Prostate gland (tissue), 2 donors: ENCODE measurements around the gene OR2K2. TPM values are rescaled to one million over a fixed set of nuclear protein-coding genes. Genes with fewer than 3 reads are reported as not detected.

ENCODE experiments used
- DNase-seq: peaks from one replicate; pipeline ENCODE4 v3.0.0-alpha.2; 2019; ENCODE audit warnings: low spot score
- H3K27ac ChIP-seq, 2 donors: fragments of 200-600 bp; sonication (generic); 2 replicates each; pipeline ENCODE4 v1.5.1; 2017 to 2019
- H3K27me3 ChIP-seq: fragments of 200-600 bp; sonication (generic); replicated peaks from 2 replicates; pipeline ENCODE4 v1.5.1; 2019; ENCODE audit not compliant: insufficient read depth
- H3K36me3 ChIP-seq, 2 donors: fragments of 200-600 bp; sonication (generic); 1 replicate in 1 of 2; 2 replicates in 1 of 2; pipeline versions ENCODE4 v1.5.1 to v1.8.1; 2017 to 2019
- H3K4me1 ChIP-seq: fragments of 200-600 bp; sonication (generic); replicated peaks from 2 replicates; pipeline ENCODE4 v1.5.1; 2019
- H3K4me3 ChIP-seq, 2 donors: fragments of 200-600 bp; sonication (generic); 2 replicates each; pipeline ENCODE4 v1.5.1; 2017 to 2019
- H3K9me3 ChIP-seq: fragments of 200-600 bp; sonication (generic); 2 replicates; pipeline ENCODE4 v1.5.1; 2017
- POLR2A ChIP-seq: fragments of 450-650 bp; IDR thresholded peaks from one replicate; pipeline ENCODE4 v1.6.1; 2016; ENCODE audit warnings: antibody characterized with exemption, mild to moderate bottlenecking
- POLR2AphosphoS5 ChIP-seq: sonication (generic); formaldehyde crosslinking; IDR thresholded peaks from one replicate; pipeline ENCODE4 v1.6.1; 2017; ENCODE audit warnings: antibody characterized with exemption
- WGBS: methylation state at CpG from one replicate; pipeline ENCODE4 v1.1.5; 2018; 5-methylcytosine and 5-hydroxymethylcytosine counted together
- intact Hi-C: fragments of 100-400 bp; cut with DNase I; formaldehyde crosslinking; loops from one replicate; pipeline ENCODE4 v1.14.2; 2022
- total RNA-seq, 2 donors: library from RNA; depleted of rRNA; stranded (reverse); fragments of >200 nt; gene quantifications; one replicate each; pipeline ENCODE4 v1.1.0, GENCODE V29; 2016
- TF ChIP-seq, protein P1 (sequence below), 4 experiments: fragments of 200-600 bp in 2 of 4; fragments of 450-650 bp in 2 of 4; sonication (generic) in 2 of 4; IDR thresholded peaks; 1 replicate in 3 of 4; 2 replicates in 1 of 4; pipeline ENCODE4 v1.5.1; 2016 to 2019; ENCODE audit warnings: antibody characterized with exemption in 4 of 4, mild to moderate bottlenecking in 2 of 4, moderate library complexity in 2 of 4

The OR2K2 gene
- total RNA-seq, 2 donors from 2014 or later = not detected

DNA sequence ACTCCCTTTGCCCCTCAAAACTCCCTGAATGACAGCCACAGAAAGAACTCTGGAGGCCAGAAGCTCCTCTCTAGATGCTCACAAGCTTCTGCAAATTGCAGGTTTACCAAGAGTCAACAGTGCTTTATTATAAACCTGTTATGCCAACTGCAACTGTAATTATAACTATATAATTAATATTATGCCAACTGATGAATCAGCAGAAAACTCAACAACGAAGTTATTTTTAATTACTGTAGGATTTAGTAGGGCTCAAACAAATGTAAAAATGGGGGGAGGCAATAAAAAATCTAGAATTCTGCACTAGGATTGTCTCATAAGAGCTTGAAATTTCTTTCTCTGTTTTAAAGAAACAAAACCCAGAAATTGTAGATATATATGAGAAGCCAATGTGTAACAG lies 37.0 kb upstream of the OR2K2 start:
- H3K4me3 ChIP-seq = no peak overlapping the region
- no peak for TF ChIP-seq POLR2A
- TF ChIP-seq, protein P1, sequence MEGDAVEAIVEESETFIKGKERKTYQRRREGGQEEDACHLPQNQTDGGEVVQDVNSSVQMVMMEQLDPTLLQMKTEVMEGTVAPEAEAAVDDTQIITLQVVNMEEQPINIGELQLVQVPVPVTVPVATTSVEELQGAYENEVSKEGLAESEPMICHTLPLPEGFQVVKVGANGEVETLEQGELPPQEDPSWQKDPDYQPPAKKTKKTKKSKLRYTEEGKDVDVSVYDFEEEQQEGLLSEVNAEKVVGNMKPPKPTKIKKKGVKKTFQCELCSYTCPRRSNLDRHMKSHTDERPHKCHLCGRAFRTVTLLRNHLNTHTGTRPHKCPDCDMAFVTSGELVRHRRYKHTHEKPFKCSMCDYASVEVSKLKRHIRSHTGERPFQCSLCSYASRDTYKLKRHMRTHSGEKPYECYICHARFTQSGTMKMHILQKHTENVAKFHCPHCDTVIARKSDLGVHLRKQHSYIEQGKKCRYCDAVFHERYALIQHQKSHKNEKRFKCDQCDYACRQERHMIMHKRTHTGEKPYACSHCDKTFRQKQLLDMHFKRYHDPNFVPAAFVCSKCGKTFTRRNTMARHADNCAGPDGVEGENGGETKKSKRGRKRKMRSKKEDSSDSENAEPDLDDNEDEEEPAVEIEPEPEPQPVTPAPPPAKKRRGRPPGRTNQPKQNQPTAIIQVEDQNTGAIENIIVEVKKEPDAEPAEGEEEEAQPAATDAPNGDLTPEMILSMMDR (IDR thresholded peaks at IDR 0.05) = no peak
- TF ChIP-seq POLR2AphosphoS5 = no peak
- intact Hi-C loops = no loop called here
- H3K4me1 ChIP-seq = no peaks in the 10 kb centered on the region
- no peak overlapping the region for H3K27ac ChIP-seq
- no peak for DNase-seq
- H3K27me3 ChIP-seq = no peaks in the 10 kb centered on the region
- no peaks in the 10 kb centered on the region for H3K9me3 ChIP-seq
- 74% methylated on average over 1 of the region's 1 CpG for WGBS
- H3K36me3 ChIP-seq = peaks cover 8 to 24% of the 10 kb centered on the region in 2 donors

DNA sequence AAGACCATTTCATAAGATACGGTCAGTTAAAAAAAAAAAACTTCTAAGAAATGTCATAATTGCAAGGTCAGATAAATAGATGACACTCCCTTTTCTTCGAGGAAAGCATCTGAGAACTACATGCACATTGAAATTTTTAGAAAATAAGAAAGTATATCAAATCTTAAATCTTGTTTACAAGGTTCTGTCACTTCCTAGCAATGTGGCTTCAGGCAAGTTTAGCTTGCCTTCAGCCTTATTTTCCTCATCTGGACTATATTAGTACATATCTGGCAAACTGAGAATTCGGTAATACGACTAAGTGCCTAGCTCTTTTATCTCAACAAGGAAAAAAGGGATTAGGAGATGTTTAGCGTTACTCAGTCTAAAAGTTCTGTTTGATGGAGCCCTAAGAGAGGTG lies 32.5 kb upstream of the OR2K2 start:
- H3K27ac ChIP-seq = no peak overlapping the region
- 75% methylated on average over 5 of the region's 5 CpGs for WGBS
- no peak overlapping the region for H3K4me3 ChIP-seq
- intact Hi-C loops = no loop called here
- DNase-seq = no peak
- H3K36me3 ChIP-seq = peaks cover 0 to 5% of the 10 kb centered on the region in 2 donors
- TF ChIP-seq POLR2A (no peak), POLR2AphosphoS5 (no peak)
- TF ChIP-seq, protein P1 (IDR thresholded peaks at IDR 0.05) = no peak
- no peaks in the 10 kb centered on the region for H3K4me1 ChIP-seq
- H3K9me3 ChIP-seq = no peaks in the 10 kb centered on the region
- no peaks in the 10 kb centered on the region for H3K27me3 ChIP-seq

DNA sequence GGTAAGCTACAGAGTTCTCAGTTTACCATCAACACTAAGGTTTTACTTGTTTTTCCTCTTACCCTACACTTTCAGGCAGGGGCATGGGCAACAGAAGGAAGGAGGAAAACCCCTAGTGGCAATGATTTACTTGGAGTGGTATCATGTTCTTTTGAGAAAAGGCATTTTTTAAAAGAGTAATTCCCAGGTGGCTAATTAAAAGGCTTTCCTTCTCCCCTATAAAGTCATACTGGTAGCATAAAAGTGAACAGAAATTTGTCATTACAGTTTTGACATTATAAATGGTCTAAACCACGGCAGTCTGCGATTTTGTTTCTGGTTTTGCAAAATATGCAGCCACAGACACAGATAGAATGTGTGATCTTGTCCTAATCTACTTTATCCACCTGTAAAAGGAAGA lies 30.9 kb upstream of the OR2K2 start:
- H3K36me3 ChIP-seq = peaks cover 0 to 5% of the 10 kb centered on the region in 2 donors

DNA sequence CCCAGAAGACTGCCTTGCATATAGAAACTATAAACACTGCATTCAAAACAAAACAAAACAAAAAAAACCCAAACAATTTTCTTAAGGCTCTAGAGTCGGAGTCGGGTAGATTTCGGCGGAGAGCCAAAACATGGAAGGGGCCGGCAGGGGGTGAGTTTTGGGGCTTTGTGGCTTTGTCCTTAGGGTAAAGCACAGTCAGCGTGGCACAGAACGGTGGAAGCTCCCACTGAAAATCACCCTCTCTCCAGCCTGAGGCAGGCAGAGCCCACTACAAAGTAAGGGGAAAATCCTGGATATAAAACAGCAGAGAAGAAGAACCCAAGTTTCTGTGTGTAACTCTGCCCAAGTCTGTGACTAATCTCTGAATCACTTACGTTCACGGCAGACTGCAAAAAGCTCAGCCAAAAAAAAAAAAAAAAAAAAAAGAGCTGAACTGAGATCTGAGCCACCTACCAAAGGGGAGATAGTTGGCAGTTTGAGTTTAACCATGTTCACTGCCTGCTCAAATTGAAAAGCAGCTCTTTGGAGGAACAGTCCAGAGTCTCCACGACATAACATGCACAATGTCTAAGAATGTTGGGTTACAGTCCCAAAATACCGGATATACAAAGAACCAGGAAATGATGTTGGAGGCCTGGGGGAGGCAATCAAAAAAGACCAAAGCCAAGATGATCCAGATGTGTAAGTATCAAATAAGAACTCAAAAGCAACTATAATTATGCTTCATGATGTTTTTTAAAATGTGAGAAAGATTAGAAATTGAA lies 26.6 kb upstream of the OR2K2 start:
- Histone ChIP-seq H3K27ac (no peak overlapping the region), H3K27me3 (no peaks in the 10 kb centered on the region), H3K4me1 (no peaks in the 10 kb centered on the region), H3K4me3 (no peak overlapping the region), H3K36me3 (no peaks in the 10 kb centered on the region), H3K9me3 (no peaks in the 10 kb centered on the region)
- TF ChIP-seq, protein P1 (IDR thresholded peaks at IDR 0.05) = no peak
- TF ChIP-seq POLR2A = no peak
- no peak for TF ChIP-seq POLR2AphosphoS5
- DNase-seq = no peak
- intact Hi-C loops = no loop called here
- 59% methylated on average over 11 of the region's 11 CpGs for WGBS

More for the DNA sequence above, 30.9 kb upstream of the OR2K2 start:
- Histone ChIP-seq H3K27me3 (no peaks in the 10 kb centered on the region), H3K9me3 (no peaks in the 10 kb centered on the region), H3K4me3 (no peak overlapping the region), H3K27ac (no peak overlapping the region), H3K4me1 (no peaks in the 10 kb centered on the region)
- 77% methylated on average over 2 of the region's 2 CpGs for WGBS
- no peak for DNase-seq
- intact Hi-C loops = no loop called here
- TF ChIP-seq POLR2A (no peak), POLR2AphosphoS5 (no peak)
- TF ChIP-seq, protein P1 (IDR thresholded peaks at IDR 0.05) = no peak

DNA sequence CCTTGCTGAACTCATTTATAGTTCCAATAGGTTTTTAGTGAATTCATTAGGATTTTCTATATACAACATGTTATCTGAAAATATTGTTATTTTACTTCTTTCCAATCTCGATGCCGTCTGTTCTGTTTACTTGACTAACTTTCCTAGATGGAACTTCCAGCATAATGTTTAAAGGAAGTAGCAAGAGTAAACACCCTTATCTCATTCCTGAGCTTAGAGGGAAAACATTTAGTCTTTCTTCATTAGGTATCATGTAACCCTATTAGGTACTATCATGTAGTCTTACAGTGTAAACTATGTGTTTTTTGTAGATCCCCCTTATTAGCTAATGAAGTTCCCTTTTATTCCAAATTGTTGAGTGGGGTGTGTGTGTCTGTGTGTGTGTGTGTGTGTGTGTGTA lies 22.5 kb upstream of the OR2K2 start:
- WGBS = 43% methylated on average over 2 of the region's 2 CpGs

More for the DNA sequence above, 22.5 kb upstream of the OR2K2 start:
- TF ChIP-seq, protein P1 (IDR thresholded peaks at IDR 0.05) = no peak
- TF ChIP-seq POLR2A (no peak), POLR2AphosphoS5 (no peak)
- Histone ChIP-seq H3K9me3 (no peaks in the 10 kb centered on the region), H3K27ac (no peak overlapping the region), H3K27me3 (no peaks in the 10 kb centered on the region), H3K4me1 (no peaks in the 10 kb centered on the region), H3K4me3 (no peak overlapping the region), H3K36me3 (no peaks in the 10 kb centered on the region)
- intact Hi-C loops = no loop called here
- DNase-seq = no peak
